Measurements from ENCODE around the gene CPNE5.
A peak's percentile ranks its signal among the peaks of the same experiment; 100 is the strongest.

CPNE5 gene

DNA sequence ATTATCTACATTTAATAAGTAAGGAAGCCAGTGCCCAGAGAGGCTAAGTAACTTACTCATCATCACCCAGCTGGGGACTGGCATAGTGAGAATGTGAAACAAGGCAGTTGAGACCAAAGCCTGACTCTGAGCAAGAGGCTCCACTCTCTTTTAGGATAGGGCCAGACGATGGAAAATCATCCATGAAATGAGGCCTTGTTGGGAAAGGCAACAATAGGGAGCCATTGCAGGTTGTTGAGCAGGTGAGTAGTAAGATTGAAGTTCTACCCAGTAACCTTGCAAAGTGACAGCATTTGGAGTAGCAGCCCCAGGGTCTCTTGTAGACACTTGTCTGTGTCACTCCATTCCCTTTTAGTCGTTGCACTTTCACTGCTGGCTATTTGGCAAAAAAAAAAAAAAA lies 2.5 kb upstream of the CPNE5 start:
- TF ChIP-seq POLR2A (IDR thresholded peaks at IDR 0.05; ENCODE audit: low read depth, low read length) (no peak), TAF1 (IDR thresholded peaks at IDR 0.05; ENCODE audit: borderline replicate concordance, low read depth, low read length) (no peak), POLR2AphosphoS5 (IDR thresholded peaks at IDR 0.05; ENCODE audit: low read depth, low read length) (no peak)
- FAIRE-seq = no peak
- DNase-seq (ENCODE audit: insufficient read length) = no peak

DNA sequence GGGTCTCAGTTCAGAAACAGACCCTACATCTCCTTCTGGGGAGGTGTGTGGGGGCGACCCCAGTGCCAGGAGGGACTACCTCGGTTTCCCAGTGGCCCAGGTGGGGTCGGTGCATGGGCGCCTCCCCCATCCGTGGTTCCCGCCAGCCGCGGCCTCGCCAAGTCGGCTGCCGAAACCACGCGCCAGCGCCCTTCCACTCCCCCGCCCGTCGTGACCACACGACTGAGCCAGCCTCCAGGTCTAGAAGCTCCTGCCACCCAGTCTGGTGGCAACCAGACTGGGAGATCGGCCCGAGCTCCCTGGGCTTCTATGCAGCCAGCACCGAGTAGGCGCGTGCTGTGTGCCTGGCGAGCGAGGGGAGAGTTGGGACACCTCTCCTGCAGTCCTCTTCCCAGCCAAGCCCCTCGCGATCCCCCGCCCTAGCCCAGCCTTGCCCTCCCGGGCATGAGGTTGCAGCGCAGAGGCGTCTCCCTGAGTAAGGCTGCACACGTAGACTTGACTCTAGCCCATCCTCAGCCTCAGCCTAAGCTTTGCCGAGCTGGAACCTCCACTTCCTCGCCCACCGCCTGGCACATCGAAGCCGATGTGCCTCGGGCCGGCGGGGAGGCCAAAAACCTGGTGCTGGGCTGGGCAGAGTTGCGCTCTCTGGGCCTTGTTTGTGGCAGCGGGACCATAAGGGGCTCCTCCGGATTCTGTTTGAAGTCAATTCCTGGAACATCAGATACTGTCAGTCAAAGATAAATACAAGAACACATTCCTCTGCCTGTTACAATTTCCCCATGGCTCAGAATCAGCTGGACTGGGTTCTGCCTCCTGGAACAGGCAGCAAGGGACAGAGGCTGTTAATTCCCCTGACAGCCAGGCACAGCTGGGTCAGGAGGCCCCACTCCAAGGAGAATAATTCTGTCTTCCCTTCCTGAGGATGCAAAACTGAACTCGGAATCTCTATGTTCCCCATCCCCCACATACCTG lies 1.5 kb upstream of the CPNE5 start:
- DNase-seq (ENCODE audit: insufficient read length) = no peak
- TF ChIP-seq TAF1 (IDR thresholded peaks at IDR 0.05; ENCODE audit: borderline replicate concordance, low read depth, low read length) = no peak
- no peak for TF ChIP-seq POLR2AphosphoS5 (IDR thresholded peaks at IDR 0.05; ENCODE audit: low read depth, low read length)
- no peak for TF ChIP-seq POLR2A (IDR thresholded peaks at IDR 0.05; ENCODE audit: low read depth, low read length)
- FAIRE-seq = no peak

DNA sequence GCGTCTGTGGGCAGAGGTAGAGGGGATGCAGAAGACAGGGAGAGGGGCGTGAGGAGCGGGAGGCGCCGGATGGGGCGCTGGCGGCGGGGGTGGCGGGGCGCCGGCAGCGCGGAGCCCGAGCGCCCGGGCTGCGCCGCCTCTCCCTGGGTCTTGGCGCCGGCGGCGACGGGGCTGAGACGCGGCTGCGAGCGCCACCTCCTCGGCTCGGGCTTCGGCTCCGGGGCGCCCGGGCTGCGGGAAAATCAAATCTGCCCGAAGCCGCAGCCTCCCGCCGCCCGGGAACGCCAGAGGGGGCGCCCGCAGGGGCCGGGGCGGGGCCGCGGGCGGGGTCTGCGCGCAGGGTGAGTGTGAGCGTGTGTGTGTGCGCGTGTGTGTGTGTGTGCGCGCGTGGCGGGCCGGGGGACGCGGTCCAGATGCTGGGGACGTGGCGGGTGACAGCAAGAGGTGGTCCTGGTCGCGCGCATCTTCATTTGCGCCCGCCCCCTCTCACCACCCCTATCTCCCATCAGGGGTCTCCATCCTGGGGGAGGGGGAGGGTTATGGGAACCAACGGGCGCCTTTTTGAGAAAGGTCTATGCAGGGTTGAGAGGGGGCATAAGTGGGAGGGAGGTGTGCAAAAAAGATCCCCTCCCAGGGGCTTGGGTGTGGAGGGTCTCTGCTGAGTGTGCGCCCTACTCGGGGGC lies 646 bp upstream of the CPNE5 start:
- FAIRE-seq (no peak), DNase-seq (ENCODE audit: insufficient read length) (peak; percentile 51)
- TF ChIP-seq POLR2A (IDR thresholded peaks at IDR 0.05; ENCODE audit: low read depth, low read length) (no peak), POLR2AphosphoS5 (IDR thresholded peaks at IDR 0.05; ENCODE audit: low read depth, low read length) (no peak), TAF1 (IDR thresholded peaks at IDR 0.05; ENCODE audit: borderline replicate concordance, low read depth, low read length) (no peak)

DNA sequence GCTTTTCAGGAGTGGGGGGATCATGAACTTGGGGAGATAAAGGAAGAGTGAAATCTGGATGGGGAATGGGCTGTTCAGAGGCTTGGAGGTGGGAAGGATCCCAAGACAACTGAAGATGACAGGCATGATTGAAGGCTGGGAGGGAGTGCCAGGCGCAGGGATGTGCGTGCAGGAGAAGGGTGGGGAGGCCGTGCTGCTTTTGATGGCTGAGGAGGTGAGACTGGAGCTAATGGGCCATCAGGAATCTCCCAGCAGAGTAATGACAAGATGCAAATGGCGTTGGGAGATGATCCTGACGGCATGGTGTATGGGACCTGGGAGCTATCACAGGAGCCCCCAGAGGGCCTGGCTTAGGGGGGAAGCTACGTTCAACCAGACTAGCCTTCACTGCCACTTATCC lies 1.6 kb downstream of the CPNE5 start:
- TF ChIP-seq POLR2A (IDR thresholded peaks at IDR 0.05; ENCODE audit: low read depth, low read length) (no peak), POLR2AphosphoS5 (IDR thresholded peaks at IDR 0.05; ENCODE audit: low read depth, low read length) (no peak), TAF1 (IDR thresholded peaks at IDR 0.05; ENCODE audit: borderline replicate concordance, low read depth, low read length) (no peak)
- FAIRE-seq (no peak), DNase-seq (ENCODE audit: insufficient read length) (no peak)

DNA sequence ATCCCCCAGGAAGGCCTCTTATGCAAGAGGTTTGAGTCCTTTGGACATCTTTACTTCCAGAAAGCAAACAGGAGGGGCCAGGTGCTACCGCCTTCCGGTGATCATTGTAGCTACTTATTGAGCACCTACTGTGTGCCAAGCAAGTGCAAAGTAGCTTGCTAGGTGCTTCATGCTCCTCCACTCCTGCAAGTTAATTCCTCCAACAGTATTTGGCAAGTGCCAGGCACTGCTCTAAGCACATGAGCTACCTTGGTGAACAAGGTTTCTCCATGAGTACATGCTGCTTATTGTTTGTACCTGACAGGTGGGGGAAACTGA lies 2.3 kb downstream of the CPNE5 start:
- no peak for TF ChIP-seq TAF1 (IDR thresholded peaks at IDR 0.05; ENCODE audit: borderline replicate concordance, low read depth, low read length)
- TF ChIP-seq POLR2A (IDR thresholded peaks at IDR 0.05; ENCODE audit: low read depth, low read length) = no peak
- no peak for TF ChIP-seq POLR2AphosphoS5 (IDR thresholded peaks at IDR 0.05; ENCODE audit: low read depth, low read length)
- DNase-seq (ENCODE audit: insufficient read length) = no peak
- no peak for FAIRE-seq

DNA sequence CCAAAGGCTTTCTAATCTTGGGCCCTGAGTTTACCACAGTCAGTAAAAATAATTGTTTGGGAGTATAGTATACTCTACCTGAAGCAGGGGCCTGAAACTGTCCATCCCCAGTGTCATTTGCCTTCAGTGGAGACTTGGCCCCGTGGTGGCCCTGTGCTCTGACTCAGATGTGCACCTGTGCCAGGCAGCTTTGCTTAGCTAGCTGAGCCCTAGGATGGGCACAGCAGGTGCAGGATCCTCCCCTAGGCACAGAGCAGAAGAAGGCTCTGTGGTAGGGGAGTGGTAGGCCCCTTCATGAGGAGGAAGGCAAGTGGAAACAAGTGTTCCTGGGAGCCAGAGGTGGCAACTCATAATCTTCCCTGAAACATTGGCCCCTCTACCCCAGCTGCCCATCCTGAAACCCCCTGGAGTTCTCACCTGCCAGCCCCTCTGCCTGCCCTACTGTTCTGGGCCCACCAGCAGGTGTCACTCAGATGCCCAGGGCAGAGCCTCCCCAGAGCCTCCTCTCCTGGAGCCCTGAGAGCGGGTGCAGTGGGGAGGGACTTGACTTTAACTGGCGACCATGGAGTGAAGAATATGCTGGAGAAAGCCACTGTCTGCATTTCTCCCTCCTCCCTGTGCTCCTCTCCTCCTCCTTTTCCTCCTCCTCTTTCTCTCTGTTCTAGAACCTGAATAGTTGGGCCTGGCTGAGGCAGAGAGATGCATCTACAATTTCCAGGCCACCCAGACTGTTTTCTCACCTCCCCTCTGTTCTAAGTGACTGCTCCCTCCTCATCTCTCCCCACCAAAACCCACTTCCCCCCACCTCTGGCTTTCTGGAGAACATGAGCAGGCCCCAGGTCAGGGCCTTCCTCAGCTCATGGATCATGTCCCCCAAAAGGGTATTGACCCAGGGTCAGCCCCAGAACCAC lies 2.9 kb downstream of the CPNE5 start:
- no peak for TF ChIP-seq TAF1 (IDR thresholded peaks at IDR 0.05; ENCODE audit: borderline replicate concordance, low read depth, low read length)
- no peak for TF ChIP-seq POLR2AphosphoS5 (IDR thresholded peaks at IDR 0.05; ENCODE audit: low read depth, low read length)
- TF ChIP-seq POLR2A (IDR thresholded peaks at IDR 0.05; ENCODE audit: low read depth, low read length) = no peak
- DNase-seq (ENCODE audit: insufficient read length) (no peak), FAIRE-seq (no peak)

DNA sequence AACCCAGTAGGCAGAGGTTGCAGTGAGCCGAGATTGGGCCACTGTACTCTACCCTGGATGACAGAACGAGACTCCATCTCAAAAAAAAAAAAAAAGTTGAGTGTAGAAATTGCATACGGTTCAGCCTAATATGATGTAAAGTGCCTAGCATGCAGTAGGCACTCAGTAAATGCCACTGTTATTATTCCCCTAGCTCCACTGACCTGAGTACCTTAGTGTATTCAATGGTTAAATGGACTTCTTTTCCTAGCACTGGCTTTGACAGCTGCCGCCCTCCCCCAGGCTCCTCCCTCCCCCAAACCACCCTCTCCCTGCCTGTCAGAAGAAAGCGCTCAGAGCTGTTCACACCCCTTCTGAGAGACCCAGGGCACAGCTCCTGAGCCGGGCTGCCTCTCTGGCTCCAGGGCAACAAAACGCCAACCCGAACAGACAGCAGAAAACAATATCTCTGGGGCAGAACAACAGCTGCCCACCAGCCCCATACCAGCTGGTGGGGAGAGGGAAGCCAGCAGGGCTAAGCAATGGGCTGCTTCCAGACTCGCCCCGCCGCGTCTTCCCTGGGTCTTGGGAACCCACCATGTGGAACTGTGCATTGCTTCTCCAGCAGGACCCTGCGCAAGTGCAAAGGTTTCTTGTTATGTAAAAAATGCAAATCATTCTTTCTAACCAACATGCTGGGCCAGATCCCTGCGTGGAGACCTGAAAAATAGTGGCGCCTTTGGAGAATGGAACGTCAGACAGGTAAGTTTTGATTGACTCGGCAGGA lies 4.5 kb downstream of the CPNE5 start:
- DNase-seq (ENCODE audit: insufficient read length) (no peak), FAIRE-seq (no peak)

DNA sequence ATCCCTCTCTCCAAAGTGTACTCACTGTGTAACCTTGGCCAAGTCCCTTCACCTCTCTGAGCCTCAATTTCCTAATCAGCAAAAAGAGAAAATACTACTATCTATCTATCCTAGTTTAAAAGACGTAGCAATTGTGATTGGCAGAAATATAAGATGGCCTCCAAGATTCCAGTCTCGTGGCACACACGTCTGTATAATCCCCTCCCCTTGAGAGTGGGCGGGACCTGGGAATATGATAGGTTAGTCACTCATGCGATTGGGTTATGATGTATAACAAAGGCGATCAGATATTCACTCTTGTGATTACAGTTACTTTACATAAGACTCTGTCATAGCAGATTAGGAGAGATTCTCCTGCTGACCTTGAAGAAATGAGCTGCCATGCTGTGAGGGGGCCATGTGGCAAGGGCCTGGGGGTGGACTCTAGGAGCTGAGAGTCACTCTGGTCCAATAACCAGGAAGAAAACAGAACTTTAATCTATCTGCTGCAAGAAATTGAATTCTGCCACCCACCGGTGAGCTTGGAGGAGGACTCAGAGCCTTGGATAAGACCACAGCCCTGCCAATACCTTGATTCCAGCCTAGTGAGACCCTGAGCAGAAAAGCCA lies 6.0 kb downstream of the CPNE5 start:
- DNase-seq (ENCODE audit: insufficient read length) = no peak
- TF ChIP-seq TAF1 (IDR thresholded peaks at IDR 0.05; ENCODE audit: borderline replicate concordance, low read depth, low read length) = no peak
- TF ChIP-seq POLR2A (IDR thresholded peaks at IDR 0.05; ENCODE audit: low read depth, low read length) = no peak
- no peak for TF ChIP-seq POLR2AphosphoS5 (IDR thresholded peaks at IDR 0.05; ENCODE audit: low read depth, low read length)
- FAIRE-seq = no peak

More for the DNA sequence above, 4.5 kb downstream of the CPNE5 start:
- TF ChIP-seq POLR2AphosphoS5 (IDR thresholded peaks at IDR 0.05; ENCODE audit: low read depth, low read length) (no peak), TAF1 (IDR thresholded peaks at IDR 0.05; ENCODE audit: borderline replicate concordance, low read depth, low read length) (no peak), POLR2A (IDR thresholded peaks at IDR 0.05; ENCODE audit: low read depth, low read length) (no peak)

DNA sequence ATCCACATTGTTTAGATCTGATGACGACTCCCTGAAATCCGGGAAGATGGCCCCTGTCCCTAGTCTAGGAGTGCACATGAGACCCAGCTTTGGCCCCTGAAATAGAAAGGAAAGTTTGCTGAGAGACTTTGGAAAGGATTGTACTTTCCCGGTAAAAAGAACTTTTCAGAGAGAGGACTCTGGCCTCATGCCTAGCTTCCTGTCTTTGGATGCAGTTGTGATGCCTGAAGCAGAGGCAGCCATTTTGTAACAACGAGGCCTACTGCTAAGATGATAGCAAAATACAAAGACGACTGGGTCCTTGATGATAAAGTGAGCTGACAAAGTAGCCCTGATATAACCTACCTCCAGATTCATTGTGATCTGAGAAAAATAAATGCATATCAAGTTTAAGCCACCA lies 6.9 kb downstream of the CPNE5 start:
- FAIRE-seq (no peak), DNase-seq (ENCODE audit: insufficient read length) (no peak)
- TF ChIP-seq POLR2AphosphoS5 (IDR thresholded peaks at IDR 0.05; ENCODE audit: low read depth, low read length) (no peak), POLR2A (IDR thresholded peaks at IDR 0.05; ENCODE audit: low read depth, low read length) (no peak)

DNA sequence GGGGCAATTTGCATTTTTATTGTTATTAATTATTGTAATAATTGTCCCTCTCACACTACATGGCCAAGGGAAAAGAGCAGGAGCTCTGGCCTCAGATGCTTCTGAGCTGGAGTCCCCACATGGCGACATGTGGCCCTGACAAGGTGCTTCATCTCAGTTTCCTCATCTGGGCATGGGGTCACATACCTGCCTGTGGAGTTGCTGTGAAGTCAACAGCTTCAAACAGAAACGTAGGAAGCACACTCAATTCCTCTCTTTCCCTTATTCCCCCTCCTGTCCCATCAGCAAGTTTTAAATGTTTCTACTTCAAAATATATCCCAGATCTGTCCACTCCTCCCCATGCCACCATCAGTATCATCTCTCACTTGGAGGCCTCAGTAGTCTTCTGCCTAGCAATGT lies 8.7 kb downstream of the CPNE5 start:
- FAIRE-seq (no peak), DNase-seq (ENCODE audit: insufficient read length) (no peak)
- TF ChIP-seq TAF1 (IDR thresholded peaks at IDR 0.05; ENCODE audit: borderline replicate concordance, low read depth, low read length) = no peak
